GM19193 (cell line): ENCODE data around the gene RAD18.

ENCODE experiments used
- POLR2A ChIP-seq: IDR thresholded peaks from 4 replicates; pipeline ENCODE4 v1.6.1; 2011; ENCODE audit not compliant: insufficient read depth, insufficient read length; ENCODE audit errors: extremely low read depth

Gene RAD18

GRCh38 chr3:8954938-8955763 is 8.1 kb downstream of the RAD18 start:
- no peak for TF ChIP-seq POLR2A

GRCh38 chr3:8953313-8953712 is 10.0 kb downstream of the RAD18 start:
- TF ChIP-seq POLR2A, result no peak

- no peak for TF ChIP-seq POLR2A
Measured at GRCh38 chr3:8952130-8952529, 11.1 kb downstream of the RAD18 start.

- TF ChIP-seq POLR2A, result no peak
Measured at GRCh38 chr3:8945890-8946600, 17.2 kb downstream of the RAD18 start.

- no peak for TF ChIP-seq POLR2A
Measured at GRCh38 chr3:8942746-8943488, 20.4 kb downstream of the RAD18 start.

GRCh38 chr3:8942115-8942514 is 21.2 kb downstream of the RAD18 start:
- TF ChIP-seq POLR2A, result no peak

- TF ChIP-seq POLR2A, result no peak
Measured at GRCh38 chr3:8938021-8938420, 25.3 kb downstream of the RAD18 start.

GRCh38 chr3:8937064-8938020 is 25.9 kb downstream of the RAD18 start:
- TF ChIP-seq POLR2A, result no peak

- TF ChIP-seq POLR2A, result no peak
Measured at GRCh38 chr3:8932507-8932906, 30.8 kb downstream of the RAD18 start.

GRCh38 chr3:8931342-8931741 is 31.9 kb downstream of the RAD18 start:
- TF ChIP-seq POLR2A, result no peak

GRCh38 chr3:8929860-8930259 is 33.4 kb downstream of the RAD18 start:
- no peak for TF ChIP-seq POLR2A

- no peak for TF ChIP-seq POLR2A
Measured at GRCh38 chr3:8914491-8914890, 48.8 kb downstream of the RAD18 start.

- no peak for TF ChIP-seq POLR2A
Measured at GRCh38 chr3:8911781-8912180, 51.5 kb downstream of the RAD18 start.

GRCh38 chr3:8909160-8909559 is 54.1 kb downstream of the RAD18 start:
- TF ChIP-seq POLR2A, result no peak
